ENCODE data around the gene GNG12.
A peak's percentile ranks its signal among the peaks of the same experiment; 100 is the strongest.

GNG12 gene

DNA sequence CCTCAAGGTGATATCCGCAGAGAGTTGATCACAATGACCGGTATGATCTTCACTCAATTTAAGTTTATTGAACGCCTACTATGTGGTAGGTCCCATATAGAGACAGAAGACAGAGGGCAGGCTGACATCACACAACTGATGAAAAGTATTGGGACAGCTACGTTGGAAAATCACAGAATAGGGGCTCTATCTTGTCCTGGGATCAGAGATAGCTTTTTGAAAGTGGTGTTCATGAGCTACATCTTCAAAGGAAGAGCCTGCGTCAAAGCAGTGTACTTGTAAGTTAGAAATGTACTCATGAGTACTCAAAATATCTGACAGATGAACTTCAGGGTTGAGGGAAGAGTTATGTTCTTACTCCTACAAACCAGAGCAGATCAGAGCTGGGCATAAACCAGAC lies 93.9 kb downstream of the GNG12 start:
- in situ Hi-C loops (cut with MboI; ENCODE audit: low pct_unique_long_range_greater_than_20kb, low sequenced_read_pairs, unreplicated experiment) = no loop called here
- DNase-seq (ENCODE audit: low spot score) = no peak
- TF ChIP-seq, protein P1, sequence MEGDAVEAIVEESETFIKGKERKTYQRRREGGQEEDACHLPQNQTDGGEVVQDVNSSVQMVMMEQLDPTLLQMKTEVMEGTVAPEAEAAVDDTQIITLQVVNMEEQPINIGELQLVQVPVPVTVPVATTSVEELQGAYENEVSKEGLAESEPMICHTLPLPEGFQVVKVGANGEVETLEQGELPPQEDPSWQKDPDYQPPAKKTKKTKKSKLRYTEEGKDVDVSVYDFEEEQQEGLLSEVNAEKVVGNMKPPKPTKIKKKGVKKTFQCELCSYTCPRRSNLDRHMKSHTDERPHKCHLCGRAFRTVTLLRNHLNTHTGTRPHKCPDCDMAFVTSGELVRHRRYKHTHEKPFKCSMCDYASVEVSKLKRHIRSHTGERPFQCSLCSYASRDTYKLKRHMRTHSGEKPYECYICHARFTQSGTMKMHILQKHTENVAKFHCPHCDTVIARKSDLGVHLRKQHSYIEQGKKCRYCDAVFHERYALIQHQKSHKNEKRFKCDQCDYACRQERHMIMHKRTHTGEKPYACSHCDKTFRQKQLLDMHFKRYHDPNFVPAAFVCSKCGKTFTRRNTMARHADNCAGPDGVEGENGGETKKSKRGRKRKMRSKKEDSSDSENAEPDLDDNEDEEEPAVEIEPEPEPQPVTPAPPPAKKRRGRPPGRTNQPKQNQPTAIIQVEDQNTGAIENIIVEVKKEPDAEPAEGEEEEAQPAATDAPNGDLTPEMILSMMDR (IDR thresholded peaks at IDR 0.05; ENCODE audit: extremely low read depth, insufficient read depth, missing control alignments) = no peak

DNA sequence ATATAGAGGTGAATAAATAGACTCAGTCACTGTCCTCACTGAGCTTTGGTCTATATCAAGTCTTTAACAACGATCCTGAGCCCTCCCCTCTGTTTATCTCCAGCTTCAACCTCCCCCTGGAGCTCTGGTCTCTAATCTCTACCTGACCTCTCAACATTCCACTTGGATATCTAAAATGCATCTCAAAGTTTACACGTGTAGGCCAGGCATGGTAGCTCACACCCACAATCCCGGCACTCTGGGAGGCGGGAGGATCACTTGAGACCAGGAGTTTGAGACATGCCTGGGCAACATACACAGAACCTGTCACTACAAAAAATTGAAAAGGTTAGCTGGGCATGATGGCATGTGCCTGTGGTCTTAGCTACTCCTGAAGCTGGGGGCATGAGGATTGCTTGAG lies 94.9 kb downstream of the GNG12 start:
- TF ChIP-seq, protein P1 (IDR thresholded peaks at IDR 0.05; ENCODE audit: extremely low read depth, insufficient read depth, missing control alignments) = no peak
- no peak for DNase-seq (ENCODE audit: low spot score)
- in situ Hi-C loops (cut with MboI; ENCODE audit: low pct_unique_long_range_greater_than_20kb, low sequenced_read_pairs, unreplicated experiment) = no loop called here

DNA sequence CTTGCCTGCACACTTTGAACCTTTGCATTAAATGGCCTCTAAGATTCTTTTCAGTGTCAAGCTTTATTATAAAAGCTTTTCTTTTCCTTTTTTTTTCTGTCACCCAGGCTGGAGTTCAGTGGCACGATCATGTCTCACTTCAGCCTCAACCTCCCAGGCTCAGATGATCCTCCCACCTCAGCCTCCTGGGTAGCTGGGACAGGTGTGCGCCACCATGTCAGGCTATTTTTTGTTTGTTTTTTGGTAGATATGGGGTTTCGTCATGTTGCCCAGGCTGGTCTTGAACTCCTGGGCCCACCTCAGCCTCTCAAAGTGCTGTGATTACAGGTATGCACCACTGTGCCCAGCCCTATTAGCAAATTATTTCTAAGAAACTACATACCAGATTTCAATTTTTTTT lies 95.4 kb downstream of the GNG12 start:
- in situ Hi-C loops (cut with MboI; ENCODE audit: low pct_unique_long_range_greater_than_20kb, low sequenced_read_pairs, unreplicated experiment) = no loop called here
- TF ChIP-seq, protein P1 (IDR thresholded peaks at IDR 0.05; ENCODE audit: extremely low read depth, insufficient read depth, missing control alignments) = no peak
- no peak for DNase-seq (ENCODE audit: low spot score)

DNA sequence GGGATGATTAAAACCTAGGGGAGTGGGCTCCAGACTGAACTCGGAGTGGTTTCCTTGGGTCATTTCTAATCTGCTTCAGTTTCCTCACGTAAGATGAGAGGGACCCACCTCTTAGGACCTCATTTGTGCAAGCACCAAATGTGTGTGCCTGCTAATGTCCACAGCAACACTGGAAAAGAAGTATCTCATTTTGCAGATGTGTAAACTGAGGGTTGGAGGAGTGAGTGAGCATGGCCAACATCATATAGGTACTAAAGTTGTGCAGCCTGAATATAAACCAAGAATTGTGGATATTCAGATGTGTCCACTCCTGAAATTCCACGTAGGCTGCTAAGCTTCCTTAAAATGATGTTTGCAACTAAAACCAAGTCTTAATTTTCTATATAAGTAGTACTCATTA lies 96.5 kb downstream of the GNG12 start:
- no peak for DNase-seq (ENCODE audit: low spot score)
- in situ Hi-C loops (cut with MboI; ENCODE audit: low pct_unique_long_range_greater_than_20kb, low sequenced_read_pairs, unreplicated experiment) = no loop called here
- TF ChIP-seq, protein P1 (IDR thresholded peaks at IDR 0.05; ENCODE audit: extremely low read depth, insufficient read depth, missing control alignments) = no peak

DNA sequence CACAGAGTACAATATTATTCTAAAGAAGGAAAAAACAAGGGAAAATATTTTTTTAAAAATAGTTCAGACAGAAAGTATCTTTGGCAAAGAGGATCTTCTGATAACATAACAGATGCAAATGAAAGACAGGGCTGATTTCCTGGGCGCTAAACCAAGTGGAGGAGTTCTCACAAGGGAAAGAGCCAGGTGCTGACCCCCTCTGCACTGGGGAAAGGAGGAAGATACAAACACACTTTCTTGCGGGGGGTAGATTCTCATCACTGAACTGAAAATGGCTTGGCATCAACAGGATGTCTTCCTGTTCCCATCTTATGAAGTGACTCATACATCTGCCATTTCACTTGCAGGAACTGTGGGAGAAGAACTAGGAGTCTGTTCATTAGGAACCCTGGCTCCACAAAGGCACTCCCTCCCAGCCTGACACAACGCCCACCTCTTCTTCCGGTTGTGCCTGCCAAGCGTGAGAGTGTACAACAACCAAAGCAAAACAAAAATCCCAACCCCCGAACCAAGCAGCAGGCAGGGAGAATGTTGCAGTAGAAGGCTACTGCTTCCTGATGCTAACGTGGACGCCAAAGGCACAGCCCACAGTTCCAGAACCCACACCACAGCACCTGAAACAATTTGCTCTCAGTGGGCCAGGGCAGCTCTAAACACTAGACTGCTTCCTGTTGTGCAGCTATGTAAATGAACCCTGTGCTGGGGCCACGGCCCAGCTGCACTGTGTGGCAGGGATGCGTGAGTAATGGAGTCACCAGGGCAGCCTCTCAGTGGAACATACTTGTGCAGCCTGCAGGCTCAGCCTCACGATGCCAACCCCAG lies 97.2 kb downstream of the GNG12 start:
- peak; percentile 41 for DNase-seq (ENCODE audit: low spot score)
- in situ Hi-C loops (cut with MboI; ENCODE audit: low pct_unique_long_range_greater_than_20kb, low sequenced_read_pairs, unreplicated experiment) = no loop called here

DNA sequence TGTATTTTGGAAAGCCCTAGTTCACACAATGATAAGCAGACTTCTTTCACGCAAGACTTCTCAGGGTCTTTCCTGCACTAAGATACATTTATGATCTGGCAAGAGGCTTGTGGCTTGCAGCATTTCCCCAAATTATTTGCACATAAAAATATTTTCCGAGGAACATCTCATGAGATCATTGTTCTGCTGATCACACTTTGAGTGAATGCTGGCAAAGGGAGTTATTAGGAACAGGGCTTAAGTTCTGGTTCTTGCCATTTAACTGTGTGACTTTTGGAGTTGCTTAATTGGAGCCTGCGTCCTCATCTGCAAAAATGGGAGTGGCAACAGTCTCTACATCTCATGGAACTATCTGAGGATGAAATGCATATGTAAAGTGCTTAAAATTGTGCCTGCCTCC lies 98.1 kb downstream of the GNG12 start:
- in situ Hi-C loops (cut with MboI; ENCODE audit: low pct_unique_long_range_greater_than_20kb, low sequenced_read_pairs, unreplicated experiment) = no loop called here
- TF ChIP-seq, protein P1 (IDR thresholded peaks at IDR 0.05; ENCODE audit: extremely low read depth, insufficient read depth, missing control alignments) = no peak

More for the DNA sequence above, 97.2 kb downstream of the GNG12 start:
- TF ChIP-seq, protein P1 (IDR thresholded peaks at IDR 0.05; ENCODE audit: extremely low read depth, insufficient read depth, missing control alignments) = no peak

More for the DNA sequence above, 98.1 kb downstream of the GNG12 start:
- no peak for DNase-seq (ENCODE audit: low spot score)

Data from GM13977 (cell line).